ENCODE results near the gene TUBA8.
"Not testable (repeated sequence)": the region's sequence is repeated elsewhere in the genome, so short reads cannot be mapped to it uniquely, and the experiment has no call there.

Gene TUBA8

DNA sequence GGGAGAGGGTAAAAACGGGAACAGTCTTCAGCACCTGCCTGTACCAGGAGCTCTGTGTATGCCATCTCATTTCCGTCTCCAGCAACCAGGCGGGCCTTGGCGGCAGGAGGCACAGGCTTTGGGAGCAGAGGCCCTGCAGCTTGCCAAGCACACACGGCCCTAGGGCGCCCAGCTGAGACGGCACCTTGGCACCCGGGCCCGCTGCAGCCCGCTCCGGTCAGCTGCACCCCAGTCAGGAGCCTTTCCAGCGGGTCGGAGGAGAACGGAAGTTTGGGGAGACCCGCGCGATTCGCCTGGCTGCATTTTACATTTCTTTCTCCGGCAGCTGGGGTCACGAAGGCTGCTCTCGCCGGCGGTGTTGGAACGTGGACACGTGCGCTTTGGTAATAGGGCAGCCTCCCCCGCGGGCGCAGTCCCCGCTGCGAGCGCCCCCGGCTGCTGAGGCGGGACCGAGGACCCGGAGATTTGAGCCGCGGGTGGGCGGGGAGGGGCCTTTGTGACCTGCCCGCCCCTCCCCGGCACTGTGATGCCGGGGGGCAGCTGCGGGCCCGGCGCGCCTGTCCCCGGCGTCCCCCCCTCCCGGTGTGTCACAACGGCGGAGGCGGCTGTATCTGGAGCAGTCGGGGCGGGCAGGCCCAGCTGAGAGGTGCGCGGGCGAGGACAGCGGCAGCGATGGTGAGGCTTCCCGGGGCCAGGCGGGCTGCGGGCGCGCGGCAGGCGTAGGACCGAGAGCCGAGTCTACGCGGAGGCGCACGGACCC is at the start of gene TUBA8:
Gene TUBA8, plus strand, starts transcription at position 616 of the 760 bp plus-strand sequence. Its CDS starts 57 bp downstream, at position 673.
- no peak for DNase-seq

DNA sequence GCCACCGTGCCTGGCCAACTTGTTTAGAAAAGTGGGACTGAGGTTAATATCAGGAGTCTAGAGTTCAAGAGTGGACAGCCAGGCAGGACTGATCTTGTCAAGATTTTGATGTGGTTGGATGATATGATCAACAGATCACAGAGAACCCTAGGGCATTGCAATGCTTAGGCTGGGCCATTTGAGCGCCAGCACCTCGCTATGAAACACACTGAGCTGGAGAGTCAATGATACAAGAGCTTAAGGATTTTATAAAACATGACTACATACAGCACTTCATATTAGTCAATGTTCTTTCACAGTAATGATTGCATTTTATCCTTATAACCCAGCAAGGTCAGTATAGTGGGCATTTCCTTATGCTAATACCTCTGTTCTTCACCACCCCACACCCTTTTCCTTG is 48.2 kb upstream of the TUBA8 start:
- DNase-seq, result no peak

- no peak for DNase-seq
These were observed 47.3 kb upstream of the TUBA8 start for GRCh38 chr22:18063306-18063705.

- DNase-seq, result not testable (repeated sequence)
These were observed 46.9 kb upstream of the TUBA8 start for GRCh38 chr22:18063715-18064114.

DNA sequence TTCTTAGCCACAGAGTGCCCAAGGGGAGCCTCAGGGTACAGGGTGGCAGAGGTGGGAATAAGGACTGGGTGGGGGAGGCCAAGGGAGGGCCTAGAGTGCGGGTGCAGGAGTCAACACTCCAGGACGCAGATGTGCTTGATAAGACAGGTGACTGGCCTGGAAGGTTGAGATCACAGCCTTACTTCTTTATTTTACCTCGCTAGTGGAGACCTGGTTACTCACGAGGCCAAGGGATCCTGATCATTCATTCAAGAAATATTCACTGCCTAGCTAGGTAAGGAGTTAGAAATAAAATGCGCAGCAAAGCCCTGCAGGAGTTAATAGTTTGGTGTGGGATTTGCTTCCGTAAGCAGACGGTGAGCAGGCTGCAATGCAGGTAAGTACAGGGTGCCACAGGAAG is 46.0 kb upstream of the TUBA8 start:
- no peak for DNase-seq

DNA sequence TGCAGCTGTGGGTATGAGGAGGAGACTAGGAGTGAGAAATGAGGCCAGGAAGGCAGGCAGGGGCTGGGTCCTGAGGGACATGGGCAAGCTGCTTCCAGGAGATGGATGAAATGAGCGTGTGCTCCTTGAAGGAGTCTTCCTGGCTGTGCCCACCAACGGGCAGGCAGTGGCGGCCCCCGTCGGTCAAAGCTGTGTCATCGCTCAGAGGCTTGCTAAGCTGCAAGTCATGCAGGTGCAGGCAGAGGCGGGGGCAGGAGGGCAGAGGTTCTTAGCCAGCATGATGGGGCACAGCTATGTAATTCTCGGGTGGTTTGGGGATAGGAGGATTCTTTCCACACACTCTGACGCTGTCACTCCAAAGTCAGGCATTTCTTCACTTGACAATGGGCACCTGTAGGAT is 45.4 kb upstream of the TUBA8 start:
- no peak for DNase-seq

DNA sequence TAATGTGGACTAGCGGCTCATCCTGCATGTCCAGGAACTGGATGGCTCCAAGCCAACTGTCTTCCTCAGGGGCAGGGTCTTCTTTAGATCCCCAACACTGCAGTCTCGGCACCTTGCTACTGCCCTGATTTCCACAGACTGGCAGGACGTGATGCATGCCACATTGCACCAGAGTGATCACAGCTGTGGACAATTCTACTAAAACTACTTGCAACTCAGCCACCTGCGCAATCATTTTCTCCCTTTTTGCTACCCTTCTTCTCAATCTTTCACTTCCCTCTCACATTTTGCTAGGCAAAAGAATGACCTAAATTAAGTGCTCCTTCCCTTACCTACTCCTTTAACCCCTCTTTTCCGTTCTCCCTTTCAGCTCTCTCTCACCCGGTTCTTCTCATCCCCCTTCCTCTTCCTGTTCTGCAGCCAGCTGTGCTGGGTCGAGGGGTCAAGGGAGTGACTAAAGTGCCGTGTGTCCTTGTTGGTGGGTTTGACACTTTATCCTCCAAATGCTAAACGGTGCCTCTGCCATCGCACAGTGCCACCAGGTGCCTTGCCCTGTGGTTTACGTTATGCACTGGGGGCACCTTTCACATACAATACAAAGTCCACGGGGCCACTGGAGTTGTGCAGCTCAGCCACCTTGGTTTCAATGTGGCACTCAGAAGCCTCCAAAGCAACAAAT is 44.3 kb upstream of the TUBA8 start:
- no peak for DNase-seq

- no peak for DNase-seq
These were observed 43.5 kb upstream of the TUBA8 start for GRCh38 chr22:18067121-18067520.

- no peak for DNase-seq
These were observed 42.9 kb upstream of the TUBA8 start for GRCh38 chr22:18067548-18068341.

DNA sequence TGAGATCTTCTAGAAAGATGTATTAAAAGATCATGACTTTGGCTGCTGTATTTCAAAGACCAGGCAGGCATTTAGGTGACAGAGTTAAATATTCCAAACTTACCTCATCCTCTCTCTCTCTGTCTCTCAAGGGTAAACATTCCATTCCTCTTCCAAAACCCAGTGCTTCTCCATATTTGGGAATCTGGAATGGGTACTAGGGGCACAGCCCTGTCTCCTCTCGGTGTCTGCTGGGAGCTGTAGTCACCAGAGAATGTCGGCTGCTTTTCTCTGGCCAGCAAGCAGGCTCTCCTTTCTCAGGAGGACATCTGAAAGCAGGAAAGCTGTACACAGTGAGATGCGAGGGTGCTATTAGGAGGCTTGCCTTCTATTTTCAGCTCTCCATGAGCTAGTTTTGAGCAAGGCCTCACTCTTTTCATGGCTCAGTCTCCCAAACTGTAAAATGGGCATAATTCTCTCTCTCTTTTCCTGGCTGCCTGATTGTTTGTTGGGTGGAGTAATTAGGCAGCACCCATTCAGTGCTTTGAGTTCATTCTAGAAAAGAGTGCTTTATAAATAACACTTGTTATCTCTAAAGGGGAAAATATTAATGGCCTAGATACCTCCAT is 42.1 kb upstream of the TUBA8 start:
- no peak for DNase-seq

GRCh38 chr22:18069041-18069440 is 41.6 kb upstream of the TUBA8 start:
- DNase-seq, result no peak

- no peak for DNase-seq
These were observed 40.6 kb upstream of the TUBA8 start for GRCh38 chr22:18070041-18070440.

GRCh38 chr22:18070556-18071306 is 39.9 kb upstream of the TUBA8 start:
- DNase-seq, result no peak

DNA sequence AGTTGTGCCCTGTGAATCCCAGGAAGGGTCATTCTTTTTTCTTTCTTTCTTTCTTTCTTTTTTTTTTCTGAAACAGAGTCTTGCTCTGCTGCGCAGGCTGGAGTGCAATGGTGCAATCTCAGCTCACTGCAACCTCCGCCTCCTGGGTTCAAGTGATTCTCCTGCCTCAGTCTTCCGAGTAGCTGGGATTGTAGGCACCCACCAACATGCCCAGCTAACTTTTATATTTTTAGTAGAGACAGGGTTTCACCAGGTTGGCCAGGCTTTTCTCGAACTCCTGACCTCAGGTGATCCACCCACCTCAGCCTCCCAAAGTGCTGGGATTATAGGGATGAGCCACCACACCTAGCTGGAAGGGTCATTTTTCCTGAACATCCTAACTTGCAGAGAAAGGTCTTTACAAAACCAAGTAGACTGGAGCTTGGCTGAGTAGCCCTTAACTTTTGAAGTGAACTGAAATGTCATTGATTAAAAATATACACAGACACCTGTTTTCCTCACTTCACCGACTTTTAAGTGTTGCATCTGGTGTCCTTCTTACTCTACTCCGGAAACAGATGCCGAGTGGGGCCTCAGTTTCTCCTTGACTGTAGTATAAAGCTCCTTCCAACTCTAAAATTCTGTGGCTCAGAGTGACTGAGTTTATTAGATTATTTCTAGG is 39.2 kb upstream of the TUBA8 start:
- DNase-seq, result not testable (repeated sequence)

- DNase-seq, result no peak
These were observed 38.7 kb upstream of the TUBA8 start for GRCh38 chr22:18071968-18072310.

GRCh38 chr22:18073467-18073866 is 37.1 kb upstream of the TUBA8 start:
- DNase-seq, result no peak

- DNase-seq, result not testable (repeated sequence)
These were observed 36.7 kb upstream of the TUBA8 start for GRCh38 chr22:18073927-18074326.

- DNase-seq, result no peak
These were observed 35.4 kb upstream of the TUBA8 start for GRCh38 chr22:18075101-18075719.

- DNase-seq, result peak; percentile 32
These were observed 34.7 kb upstream of the TUBA8 start for GRCh38 chr22:18075720-18076497.

DNA sequence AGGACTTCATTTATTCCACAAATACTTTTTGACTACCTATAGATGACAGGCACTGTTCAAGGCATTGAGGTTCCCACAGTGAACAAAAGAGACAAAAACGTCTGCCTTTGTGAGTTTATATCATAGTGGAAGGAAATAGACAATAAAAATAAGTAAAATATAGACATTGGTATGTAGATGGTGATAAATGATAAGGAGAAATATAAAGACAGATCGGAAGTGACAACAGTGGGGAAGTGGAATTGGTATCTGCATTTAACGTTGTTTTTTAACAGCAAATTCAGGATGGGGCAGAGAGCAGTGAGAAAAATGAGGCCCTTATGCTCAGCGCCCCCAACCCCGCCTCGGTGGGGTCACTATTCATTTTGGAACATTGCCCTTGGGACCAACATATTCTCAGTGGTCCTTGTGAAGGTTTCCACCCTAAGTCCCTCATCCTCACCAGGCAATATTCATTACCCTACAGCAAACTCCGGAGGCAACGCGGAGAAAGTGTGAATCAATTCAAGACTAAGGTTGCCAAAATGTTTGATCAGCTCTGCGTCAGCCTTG is 33.4 kb upstream of the TUBA8 start:
- no peak for DNase-seq

Data from GOT3 (cell line).